Caco-2 (cell line): ENCODE data around the gene SERGEF. TPM values are rescaled to one million over a fixed set of nuclear protein-coding genes. Genes with fewer than 3 reads are reported as not detected.

ENCODE experiments used
- BruUV-seq: library from RNA; stranded (reverse); fragments of 400-500 nt; replicated peaks from 2 replicates; lab custom pipeline; 2021; lab: Mats Ljungman, UMichigan
- CTCF ChIA-PET: fragments of 300-600 bp; sonication (Branson Sonifier 250); formaldehyde crosslinking; loops from one replicate; lab custom pipeline; 2022; ENCODE audit warnings: antibody characterized with exemption; lab: Charles Lee
- POLR2A ChIA-PET: fragments of 300-600 bp; sonication (Branson Sonifier 250); formaldehyde crosslinking; loops from one replicate; lab custom pipeline; 2022; ENCODE audit warnings: antibody characterized with exemption; lab: Charles Lee
- DNase-seq, 2 experiments: peaks; one replicate each; pipeline versions ENCODE4 v3.0.0 to v3.0.0-alpha.2; 2020 to 2022
- H3K27me3 ChIP-seq: replicated peaks from 2 replicates; pipeline ENCODE4 v1.6.0; 2011; ENCODE audit warnings: low read length; ENCODE audit not compliant: control insufficient read depth, insufficient read depth
- H3K36me3 ChIP-seq: 2 replicates; pipeline ENCODE4 v1.5.1; 2011; ENCODE audit warnings: low read length; ENCODE audit not compliant: control insufficient read depth, insufficient read depth
- H3K4me1 ChIP-seq: fragments of 250-450 bp; sonication (Bioruptor Pico); 2 replicates; pipeline ENCODE4 v1.5.1; 2020; ENCODE audit warnings: mild to moderate bottlenecking
- H3K4me3 ChIP-seq: 2 replicates; pipeline ENCODE4 v1.5.1; 2011; ENCODE audit warnings: low read depth, mild to moderate bottlenecking, control low read depth, low read length
- H3K9me3 ChIP-seq: fragments of 250-450 bp; sonication (Bioruptor Pico); 2 replicates; pipeline ENCODE4 v1.5.1; 2020; ENCODE audit warnings: mild to moderate bottlenecking, moderate library complexity
- H3K27ac Mint-ChIP-seq: one replicate; pipeline ENCODE4 v1.8.0; 2022; ENCODE audit warnings: mixed read lengths; ENCODE audit not compliant: unreplicated experiment
- H3K27me3 Mint-ChIP-seq: one replicate; pipeline ENCODE4 v1.8.0; 2022; ENCODE audit warnings: mixed read lengths; ENCODE audit not compliant: insufficient read depth, unreplicated experiment
- H3K36me3 Mint-ChIP-seq: one replicate; pipeline ENCODE4 v1.8.0; 2022; ENCODE audit warnings: mild to moderate bottlenecking, mixed read lengths; ENCODE audit not compliant: insufficient read depth, unreplicated experiment
- H3K4me1 Mint-ChIP-seq: one replicate; pipeline ENCODE4 v1.8.0; 2022; ENCODE audit warnings: low read depth, mixed read lengths; ENCODE audit not compliant: unreplicated experiment
- H3K4me3 Mint-ChIP-seq: one replicate; pipeline ENCODE4 v1.8.0; 2022; ENCODE audit warnings: mild to moderate bottlenecking, moderate library complexity, mixed read lengths; ENCODE audit not compliant: unreplicated experiment
- H3K9me3 Mint-ChIP-seq: one replicate; pipeline ENCODE4 v1.8.0; 2022; ENCODE audit warnings: mixed read lengths; ENCODE audit not compliant: unreplicated experiment
- CTCF ChIP-seq, 2 experiments: fragments of 200-600 bp in 1 of 2; IDR thresholded peaks; 1 replicate in 1 of 2; 2 replicates in 1 of 2; pipeline versions ENCODE4 v1.5.1 to v1.8.0; 2011 to 2022; ENCODE audit warnings: antibody characterized with exemption in 1 of 2, control low read depth in 1 of 2, inconsistent platforms in 1 of 2, low read depth in 1 of 2, low read length in 1 of 2, mild to moderate bottlenecking in 1 of 2, moderate library complexity in 1 of 2; ENCODE audit not compliant: insufficient read depth in 1 of 2, severe bottlenecking in 1 of 2, unreplicated experiment in 1 of 2
- intact Hi-C: fragments of 100-400 bp; cut with micrococcal nuclease; formaldehyde crosslinking; loops from one replicate; pipeline ENCODE4 v1.10.0; 2022; ENCODE audit not compliant: unreplicated experiment
- total RNA-seq: library from RNA; stranded (reverse); gene quantifications from 2 replicates; pipeline ENCODE4 v1.2.3, GENCODE V29; 2022

SERGEF gene
- total RNA-seq, 1 experiment from 2014 or later: 17.5 TPM

- Histone ChIP-seq H3K27me3 (no peaks in the 10 kb centered on the region), H3K4me3 (no peak overlapping the region), H3K36me3 (peaks cover 1% of the 10 kb centered on the region; the same call in 1 of the 2 replicates), H3K4me1 (no peaks in the 10 kb centered on the region), H3K9me3 (no peaks in the 10 kb centered on the region)
- ChIA-PET CTCF (interaction anchor here (0.6 kb wide), 1 partner anchor 282 kb away, joined by 3 read pairs; no protein-coding TSS in a partner anchor), POLR2A (no interaction called here)
- no TSS peak for BruUV-seq
- H3K4me1 Mint-ChIP-seq: no peaks in the 10 kb centered on the region
- H3K9me3 Mint-ChIP-seq: no peaks in the 10 kb centered on the region
- DNase-seq: no peak
- intact Hi-C loops: no loop called here
- no peaks in the 10 kb centered on the region for H3K27me3 Mint-ChIP-seq
- no peak for TF ChIP-seq CTCF (IDR thresholded peaks at IDR 0.05; ENCODE audit: insufficient read depth in 1 of 2, low read depth in 1 of 2, low read length in 1 of 2, severe bottlenecking in 1 of 2, unreplicated experiment in 1 of 2)
- no peak overlapping the region for H3K4me3 Mint-ChIP-seq
- peaks cover 7% of the 10 kb centered on the region for H3K36me3 Mint-ChIP-seq
- no peak overlapping the region for H3K27ac Mint-ChIP-seq
Observed at GRCh38 chr11:17954395-17955252, 58.2 kb downstream of the SERGEF start.

- no peak for DNase-seq
- Mint-ChIP-seq H3K4me1 (no peaks in the 10 kb centered on the region), H3K27me3 (no peaks in the 10 kb centered on the region), H3K36me3 (no peaks in the 10 kb centered on the region), H3K4me3 (no peak overlapping the region), H3K9me3 (no peaks in the 10 kb centered on the region), H3K27ac (no peak overlapping the region)
- ChIA-PET CTCF (no interaction called here), POLR2A (no interaction called here)
- Histone ChIP-seq H3K36me3 (peaks cover 1% of the 10 kb centered on the region; the same call in 1 of the 2 replicates), H3K9me3 (no peaks in the 10 kb centered on the region), H3K27me3 (no peaks in the 10 kb centered on the region), H3K4me3 (no peak overlapping the region), H3K4me1 (no peaks in the 10 kb centered on the region)
- no TSS peak for BruUV-seq
- intact Hi-C loops: no loop called here
- no peak for TF ChIP-seq CTCF (IDR thresholded peaks at IDR 0.05; ENCODE audit: insufficient read depth in 1 of 2, low read depth in 1 of 2, low read length in 1 of 2, severe bottlenecking in 1 of 2, unreplicated experiment in 1 of 2)
Observed at GRCh38 chr11:17952487-17952886, 60.4 kb downstream of the SERGEF start.

- Histone ChIP-seq H3K4me1 (no peaks in the 10 kb centered on the region), H3K36me3 (peaks cover 1% of the 10 kb centered on the region; the same call in 1 of the 2 replicates), H3K27me3 (no peaks in the 10 kb centered on the region), H3K9me3 (no peaks in the 10 kb centered on the region), H3K4me3 (no peak overlapping the region)
- Mint-ChIP-seq H3K4me1 (no peaks in the 10 kb centered on the region), H3K27ac (no peak overlapping the region), H3K27me3 (no peaks in the 10 kb centered on the region), H3K36me3 (no peaks in the 10 kb centered on the region), H3K4me3 (no peak overlapping the region), H3K9me3 (no peaks in the 10 kb centered on the region)
- no peak for TF ChIP-seq CTCF (IDR thresholded peaks at IDR 0.05; ENCODE audit: insufficient read depth in 1 of 2, low read depth in 1 of 2, low read length in 1 of 2, severe bottlenecking in 1 of 2, unreplicated experiment in 1 of 2)
- POLR2A ChIA-PET: no interaction called here
- no TSS peak for BruUV-seq
- no peak for DNase-seq
- intact Hi-C loops: no loop called here
- CTCF ChIA-PET: no interaction called here
Observed at GRCh38 chr11:17951685-17952388, 61.0 kb downstream of the SERGEF start.
